ENCODE results near the gene SNX5. TPM values are rescaled to one million over a fixed set of nuclear protein-coding genes. Genes with fewer than 3 reads are reported as not detected.

Gene SNX5
- 157 and 174 TPM in 2 replicates for total RNA-seq

- intact Hi-C loops (cut with micrococcal nuclease): loop anchor here (1.0 to 10.0 kb wide), 15 partner anchors 7 to 824 kb away; partner anchors contain the start of genes BFSP1, DTD1, DZANK1 and KAT14
Observed at GRCh38 chr20:17968366-17969277, at the start of gene SNX5, which contains the start of gene MGME1. SNX5 (minus strand) TSS chr20:17968794; CDS start chr20:17968425, 369 bp downstream. MGME1 (plus strand) TSS chr20:17969018; CDS start chr20:17969860, 842 bp downstream.

GRCh38 chr20:18018100-18018499 lies 49.5 kb upstream of the SNX5 start:
- intact Hi-C loops (cut with micrococcal nuclease): loop anchor here (5.0 kb wide), 1 partner anchor 259 kb away; no protein-coding TSS in a partner anchor

GRCh38 chr20:18016772-18017171 lies 48.2 kb upstream of the SNX5 start:
- intact Hi-C loops (cut with micrococcal nuclease): loop anchor here (5.0 kb wide), 1 partner anchor 261 kb away; no protein-coding TSS in a partner anchor

- intact Hi-C loops (cut with micrococcal nuclease): no loop called here
Observed at GRCh38 chr20:18014411-18014810, 45.8 kb upstream of the SNX5 start.

GRCh38 chr20:18012901-18013300 lies 44.3 kb upstream of the SNX5 start:
- intact Hi-C loops (cut with micrococcal nuclease): no loop called here

GRCh38 chr20:18011951-18012645 lies 43.5 kb upstream of the SNX5 start:
- intact Hi-C loops (cut with micrococcal nuclease): no loop called here

GRCh38 chr20:18011482-18011881 lies 42.9 kb upstream of the SNX5 start:
- intact Hi-C loops (cut with micrococcal nuclease): no loop called here

- intact Hi-C loops (cut with micrococcal nuclease): no loop called here
Observed at GRCh38 chr20:18009116-18009515, 40.5 kb upstream of the SNX5 start.

- intact Hi-C loops (cut with micrococcal nuclease): no loop called here
Observed at GRCh38 chr20:18007534-18008292, 39.1 kb upstream of the SNX5 start.

- intact Hi-C loops (cut with micrococcal nuclease): no loop called here
Observed at GRCh38 chr20:18006684-18007083, 38.1 kb upstream of the SNX5 start.

- intact Hi-C loops (cut with micrococcal nuclease): no loop called here
Observed at GRCh38 chr20:18005990-18006364, 37.4 kb upstream of the SNX5 start.

GRCh38 chr20:18005170-18005989 lies 36.8 kb upstream of the SNX5 start:
- intact Hi-C loops (cut with micrococcal nuclease): no loop called here

GRCh38 chr20:18004384-18005031 lies 35.9 kb upstream of the SNX5 start:
- intact Hi-C loops (cut with micrococcal nuclease): no loop called here

GRCh38 chr20:18003897-18004296 lies 35.3 kb upstream of the SNX5 start:
- intact Hi-C loops (cut with micrococcal nuclease): no loop called here

GRCh38 chr20:18001131-18001921 lies 32.7 kb upstream of the SNX5 start:
- intact Hi-C loops (cut with micrococcal nuclease): no loop called here

- intact Hi-C loops (cut with micrococcal nuclease): loop anchor here (5.0 to 10.0 kb wide), 2 partner anchors 42 to 465 kb away; partner anchors contain the start of genes DZANK1 and POLR3F
Observed at GRCh38 chr20:17999566-17999965, 31.0 kb upstream of the SNX5 start.

- intact Hi-C loops (cut with micrococcal nuclease): loop anchor here (5.0 to 10.0 kb wide), 2 partner anchors 41 to 466 kb away; partner anchors contain the start of genes DZANK1 and POLR3F
Observed at GRCh38 chr20:17998446-17998845, 29.9 kb upstream of the SNX5 start.

GRCh38 chr20:17995967-17996819 lies 27.6 kb upstream of the SNX5 start:
- intact Hi-C loops (cut with micrococcal nuclease): loop anchor here (1.0 to 10.0 kb wide), 11 partner anchors 26 to 1194 kb away; partner anchors contain the start of genes DZANK1, KAT14, PET117 and POLR3F
